Tibial nerve (tissue), 4 donors: Measurements from ENCODE around the gene HOXB13. TPM values are rescaled to one million over a fixed set of nuclear protein-coding genes. Genes with fewer than 3 reads are reported as not detected.

ENCODE experiments used
- DNase-seq, 2 donors: peaks; one replicate each; pipeline ENCODE4 v3.0.0-alpha.2; 2019; ENCODE audit warnings: low spot score in 2 of 2
- H3K27ac ChIP-seq, 4 donors: fragments of 200-600 bp; sonication (generic) in 3 of 4; one replicate each; pipeline ENCODE4 v1.5.1; 2017 to 2019; ENCODE audit warnings: mild to moderate bottlenecking in 1 of 4
- H3K27me3 ChIP-seq, 2 donors: fragments of 200-600 bp; sonication (generic) in 1 of 2; one replicate each; pipeline versions ENCODE4 v1.5.1 to v1.6.0; 2017 to 2019
- H3K36me3 ChIP-seq, 3 donors: fragments of 200-600 bp; sonication (generic); one replicate each; pipeline ENCODE4 v1.5.1; 2018 to 2019
- H3K4me1 ChIP-seq, 4 donors: fragments of 200-600 bp; sonication (generic) in 3 of 4; one replicate each; pipeline ENCODE4 v1.5.1; 2017 to 2019
- H3K4me3 ChIP-seq, 4 donors: fragments of 200-600 bp; sonication (generic) in 3 of 4; one replicate each; pipeline ENCODE4 v1.5.1; 2017 to 2019; ENCODE audit warnings: mild to moderate bottlenecking in 1 of 4, moderate library complexity in 1 of 4
- H3K9me3 ChIP-seq, 4 donors: fragments of 200-600 bp; sonication (generic) in 3 of 4; one replicate each; pipeline ENCODE4 v1.5.1; 2017 to 2019
- EP300 ChIP-seq, 2 donors: sonication (generic); formaldehyde crosslinking; IDR thresholded peaks; one replicate each; pipeline ENCODE4 v1.6.1; 2017; ENCODE audit warnings: antibody characterized with exemption in 2 of 2, mild to moderate bottlenecking in 1 of 2
- POLR2A ChIP-seq, 2 donors: fragments of 450-650 bp; IDR thresholded peaks; one replicate each; pipeline ENCODE4 v1.6.1; 2017; ENCODE audit warnings: antibody characterized with exemption in 2 of 2, mild to moderate bottlenecking in 2 of 2, moderate library complexity in 2 of 2
- WGBS, 2 donors: methylation state at CpG; one replicate each; pipeline ENCODE4 v1.1.5; 2018; 5-methylcytosine and 5-hydroxymethylcytosine counted together
- total RNA-seq, 4 donors: library from RNA; depleted of rRNA; stranded (reverse); fragments of >200 nt; gene quantifications; one replicate each; pipeline ENCODE4 v1.1.0, GENCODE V29; 2016
- TF ChIP-seq, protein P1 (sequence below), 5 experiments: fragments of 200-600 bp in 3 of 5; fragments of 450-650 bp in 2 of 5; sonication (generic) in 3 of 5; IDR thresholded peaks; one replicate each; pipeline ENCODE4 v1.5.1; 2016 to 2019; ENCODE audit warnings: antibody characterized with exemption in 5 of 5, mild to moderate bottlenecking in 3 of 5, moderate library complexity in 2 of 5

Gene HOXB13
- total RNA-seq, 4 donors from 2014 or later, result not detected

DNA sequence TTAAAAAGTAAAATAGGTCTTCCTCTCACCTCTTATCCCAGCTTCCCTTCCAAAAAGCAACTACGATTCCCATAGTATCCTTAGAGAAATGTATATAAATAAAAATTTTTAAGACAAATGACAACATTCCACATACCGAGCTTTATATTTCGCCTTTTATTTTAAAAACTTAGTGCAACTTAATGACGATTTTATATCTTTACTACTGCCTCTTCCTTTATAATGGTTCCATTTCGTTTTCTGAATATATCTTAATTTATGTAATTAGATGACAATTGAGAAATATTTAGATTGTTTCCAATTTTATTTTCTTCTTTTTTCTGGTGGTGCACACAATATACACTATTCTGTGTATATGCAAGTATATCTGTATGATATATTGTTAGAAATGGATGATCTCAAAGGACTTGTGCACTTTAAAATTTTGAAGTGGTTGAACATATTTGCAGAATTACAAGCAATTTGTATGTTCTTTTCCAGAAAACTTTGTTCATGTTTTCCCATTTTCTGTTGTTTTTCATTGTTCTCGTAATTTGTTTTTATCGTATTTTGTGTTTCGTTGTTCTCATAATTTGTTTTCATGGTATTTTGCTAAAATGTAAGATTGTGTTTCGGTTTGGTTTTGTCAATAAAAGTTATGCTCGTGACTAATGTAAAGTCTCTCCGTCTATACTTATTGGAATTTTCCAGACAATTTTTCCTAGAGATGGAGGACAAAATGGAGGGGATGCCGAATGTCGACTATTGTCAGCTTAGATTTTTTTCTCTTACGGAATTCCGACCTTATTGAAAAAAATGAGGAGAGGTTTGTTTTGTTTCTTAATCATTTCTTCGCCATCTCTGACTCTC, 20.4 kb upstream of the HOXB13 start:
- H3K9me3 ChIP-seq, result no peaks in the 10 kb centered on the region
- WGBS, 2 donors, result 22 to 27% methylated on average over 16 of the region's 16 CpGs
- DNase-seq, result no peak
- no peak overlapping the region for H3K27ac ChIP-seq
- TF ChIP-seq, protein P1, sequence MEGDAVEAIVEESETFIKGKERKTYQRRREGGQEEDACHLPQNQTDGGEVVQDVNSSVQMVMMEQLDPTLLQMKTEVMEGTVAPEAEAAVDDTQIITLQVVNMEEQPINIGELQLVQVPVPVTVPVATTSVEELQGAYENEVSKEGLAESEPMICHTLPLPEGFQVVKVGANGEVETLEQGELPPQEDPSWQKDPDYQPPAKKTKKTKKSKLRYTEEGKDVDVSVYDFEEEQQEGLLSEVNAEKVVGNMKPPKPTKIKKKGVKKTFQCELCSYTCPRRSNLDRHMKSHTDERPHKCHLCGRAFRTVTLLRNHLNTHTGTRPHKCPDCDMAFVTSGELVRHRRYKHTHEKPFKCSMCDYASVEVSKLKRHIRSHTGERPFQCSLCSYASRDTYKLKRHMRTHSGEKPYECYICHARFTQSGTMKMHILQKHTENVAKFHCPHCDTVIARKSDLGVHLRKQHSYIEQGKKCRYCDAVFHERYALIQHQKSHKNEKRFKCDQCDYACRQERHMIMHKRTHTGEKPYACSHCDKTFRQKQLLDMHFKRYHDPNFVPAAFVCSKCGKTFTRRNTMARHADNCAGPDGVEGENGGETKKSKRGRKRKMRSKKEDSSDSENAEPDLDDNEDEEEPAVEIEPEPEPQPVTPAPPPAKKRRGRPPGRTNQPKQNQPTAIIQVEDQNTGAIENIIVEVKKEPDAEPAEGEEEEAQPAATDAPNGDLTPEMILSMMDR (IDR thresholded peaks at IDR 0.05), result no peak
- no peak for TF ChIP-seq POLR2A (IDR thresholded peaks at IDR 0.05)
- TF ChIP-seq EP300 (IDR thresholded peaks at IDR 0.05), result no peak
- no peak overlapping the region for H3K4me3 ChIP-seq
- H3K36me3 ChIP-seq, result no peaks in the 10 kb centered on the region
- H3K27me3 ChIP-seq, result peaks cover 13 to 100% of the 10 kb centered on the region in 2 donors
- H3K4me1 ChIP-seq, result peaks cover 0 to 30% (median 0%) of the 10 kb centered on the region in 4 donors

DNA sequence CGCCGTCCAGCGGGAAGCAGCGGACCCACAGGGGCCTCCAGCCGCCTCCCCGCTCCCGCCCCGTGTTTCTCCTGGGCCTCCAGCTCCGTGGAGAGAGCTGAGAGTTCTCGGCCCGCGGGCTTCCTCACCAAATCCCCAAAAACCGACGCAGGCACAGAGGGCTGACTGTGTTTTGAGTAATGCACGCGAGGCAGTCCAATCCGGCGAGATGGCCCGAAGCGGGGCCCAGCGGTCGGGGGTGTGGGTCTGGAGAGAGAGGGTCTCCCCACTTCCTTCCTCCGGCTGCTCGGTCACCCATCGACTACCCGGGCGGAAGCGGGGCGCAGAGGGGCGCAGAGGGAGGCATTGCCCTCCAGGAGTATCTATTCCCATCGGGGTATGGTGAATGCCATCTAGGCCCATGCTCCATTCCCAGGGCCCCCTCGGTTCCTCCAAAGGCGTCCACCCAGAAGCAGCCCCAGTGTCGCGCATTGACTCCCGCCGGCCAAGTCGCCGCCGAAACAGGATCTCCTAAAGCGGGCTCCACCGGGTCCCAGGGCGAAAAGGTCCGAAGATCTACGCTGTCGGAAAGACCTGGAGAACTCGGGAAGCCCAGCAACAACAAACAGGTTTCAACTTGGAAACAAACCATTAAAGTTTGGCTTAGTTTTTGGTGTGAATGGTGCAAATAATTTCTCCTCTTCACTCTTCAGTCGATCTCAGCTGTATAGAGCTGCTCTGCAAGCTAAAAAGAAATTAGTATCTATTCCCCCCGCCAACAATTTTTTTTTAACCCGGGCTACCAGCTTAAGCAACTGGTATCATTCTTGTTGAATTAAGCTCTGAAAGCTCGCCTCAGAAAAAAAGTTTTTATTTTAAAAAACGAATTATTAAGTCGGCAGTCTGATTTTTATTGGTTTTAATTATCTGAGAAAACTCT, 19.2 kb upstream of the HOXB13 start:
- H3K27ac ChIP-seq, result no peak overlapping the region
- H3K4me3 ChIP-seq, result no peak overlapping the region
- peaks cover 13 to 100% of the 10 kb centered on the region in 2 donors for H3K27me3 ChIP-seq
- no peak for DNase-seq
- TF ChIP-seq EP300 (IDR thresholded peaks at IDR 0.05), result no peak
- TF ChIP-seq, protein P1 (IDR thresholded peaks at IDR 0.05), result no peak
- no peak for TF ChIP-seq POLR2A (IDR thresholded peaks at IDR 0.05)
- H3K36me3 ChIP-seq, result no peaks in the 10 kb centered on the region
- WGBS, 2 donors, result 7 to 8% methylated on average over 32 to 52 of the region's 53 CpGs
- H3K4me1 ChIP-seq, result peaks cover 0 to 18% (median 0%) of the 10 kb centered on the region in 4 donors
- no peaks in the 10 kb centered on the region for H3K9me3 ChIP-seq

DNA sequence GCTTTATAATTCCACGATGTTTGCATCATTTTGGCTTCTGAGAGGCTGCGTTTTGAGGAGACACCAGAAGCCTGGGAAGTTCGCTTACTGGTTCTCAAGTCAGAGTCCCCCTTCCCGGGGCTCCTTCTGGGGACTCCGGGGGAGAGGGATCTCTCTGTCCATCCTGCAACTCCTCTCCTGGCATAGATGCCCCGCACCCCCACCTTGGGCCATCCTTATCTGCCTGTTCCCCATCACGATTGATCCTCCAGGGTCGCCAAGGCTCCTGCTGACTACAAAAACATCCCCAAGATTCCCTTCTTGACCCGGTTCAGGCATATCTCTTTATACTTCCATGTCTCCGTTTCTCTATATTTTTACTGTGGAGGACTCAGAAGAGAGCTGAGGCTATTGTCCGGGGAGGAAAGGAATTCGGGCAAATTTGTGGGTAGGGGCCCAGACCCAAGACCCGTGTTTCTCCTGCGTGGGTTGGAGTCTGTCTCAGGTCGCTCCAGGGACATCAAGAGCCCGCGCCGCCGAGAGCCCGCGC, 18.4 kb upstream of the HOXB13 start:
- H3K36me3 ChIP-seq, result no peaks in the 10 kb centered on the region
- H3K9me3 ChIP-seq, result no peaks in the 10 kb centered on the region
- peaks cover 0 to 15% (median 0%) of the 10 kb centered on the region in 4 donors for H3K4me1 ChIP-seq
- WGBS, 2 donors, result 3% methylated on average over 20 to 21 of the region's 21 CpGs
- peaks cover 12 to 100% of the 10 kb centered on the region in 2 donors for H3K27me3 ChIP-seq
- DNase-seq, result no peak
- no peak overlapping the region for H3K27ac ChIP-seq
- no peak for TF ChIP-seq POLR2A (IDR thresholded peaks at IDR 0.05)
- TF ChIP-seq EP300 (IDR thresholded peaks at IDR 0.05), result no peak
- TF ChIP-seq, protein P1 (IDR thresholded peaks at IDR 0.05), result no peak
- no peak overlapping the region for H3K4me3 ChIP-seq

DNA sequence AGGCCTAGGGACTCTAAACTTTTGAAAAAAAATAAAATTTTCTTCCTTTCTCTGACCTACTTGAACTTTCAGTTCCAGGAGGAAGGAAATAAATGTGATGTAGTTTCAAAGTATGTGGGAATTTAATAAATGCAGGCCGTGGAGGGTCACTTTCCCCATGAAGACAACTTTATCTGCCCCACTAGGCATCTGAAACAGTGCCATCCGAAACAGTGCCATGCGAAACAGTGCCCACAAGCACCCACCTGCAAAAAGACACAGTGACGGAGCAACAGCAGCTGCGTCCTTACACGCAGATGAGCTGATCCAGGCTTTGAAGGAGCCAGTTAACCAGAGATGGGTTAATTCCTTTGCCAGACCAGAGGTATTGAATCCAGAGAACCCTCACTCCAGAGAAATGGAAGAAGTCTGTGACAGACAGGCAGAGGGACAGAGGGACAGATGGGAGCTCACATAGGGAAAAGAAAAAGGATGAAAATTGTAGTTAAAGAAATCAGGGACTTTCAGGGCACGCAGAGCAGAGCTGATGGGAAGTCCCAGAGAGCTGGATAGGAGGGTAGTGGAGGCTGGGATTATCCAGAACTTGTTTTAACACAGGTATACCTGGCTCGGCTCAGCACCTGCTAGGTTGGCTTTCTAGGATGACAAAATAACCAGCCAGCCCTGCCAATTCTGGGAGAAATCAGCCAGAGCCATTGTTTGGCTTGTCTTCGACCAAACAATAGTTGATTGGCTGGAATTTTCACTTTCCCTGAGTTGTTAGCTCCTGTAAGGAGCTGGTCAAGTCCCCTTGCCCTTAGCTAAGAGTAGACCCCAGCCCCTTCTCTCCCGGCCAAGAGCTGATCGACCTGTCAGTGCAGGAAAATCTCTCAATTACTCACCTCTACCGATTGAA, 17.1 kb upstream of the HOXB13 start:
- TF ChIP-seq EP300 (IDR thresholded peaks at IDR 0.05), result no peak
- TF ChIP-seq POLR2A (IDR thresholded peaks at IDR 0.05), result no peak
- TF ChIP-seq, protein P1 (IDR thresholded peaks at IDR 0.05), result no peak
- Histone ChIP-seq H3K27me3 (peaks cover 11 to 100% of the 10 kb centered on the region in 2 donors), H3K4me1 (peaks cover 0 to 15% (median 0%) of the 10 kb centered on the region in 4 donors), H3K27ac (no peak overlapping the region), H3K9me3 (no peaks in the 10 kb centered on the region), H3K4me3 (no peak overlapping the region), H3K36me3 (no peaks in the 10 kb centered on the region)
- DNase-seq, result no peak
- 17 to 23% methylated on average over 12 of the region's 12 CpGs for whole genome bisulfite sequencing, 2 donors
